NCI-H2081 treated with DMSO at 0.1 percent for 48 hours (cell line): Measurements from ENCODE around the gene PODXL.
"Not testable (repeated sequence)": the region's sequence is repeated elsewhere in the genome, so short reads cannot be mapped to it uniquely, and the experiment has no call there.

Source experiments
- DNase-seq: peaks from one replicate; lab custom pipeline; 2025; lab: John Stamatoyannopoulos, UW

The PODXL gene

GRCh38 chr7:131509781-131510180 lies 46.6 kb downstream of the PODXL start:
- no peak for DNase-seq

DNA sequence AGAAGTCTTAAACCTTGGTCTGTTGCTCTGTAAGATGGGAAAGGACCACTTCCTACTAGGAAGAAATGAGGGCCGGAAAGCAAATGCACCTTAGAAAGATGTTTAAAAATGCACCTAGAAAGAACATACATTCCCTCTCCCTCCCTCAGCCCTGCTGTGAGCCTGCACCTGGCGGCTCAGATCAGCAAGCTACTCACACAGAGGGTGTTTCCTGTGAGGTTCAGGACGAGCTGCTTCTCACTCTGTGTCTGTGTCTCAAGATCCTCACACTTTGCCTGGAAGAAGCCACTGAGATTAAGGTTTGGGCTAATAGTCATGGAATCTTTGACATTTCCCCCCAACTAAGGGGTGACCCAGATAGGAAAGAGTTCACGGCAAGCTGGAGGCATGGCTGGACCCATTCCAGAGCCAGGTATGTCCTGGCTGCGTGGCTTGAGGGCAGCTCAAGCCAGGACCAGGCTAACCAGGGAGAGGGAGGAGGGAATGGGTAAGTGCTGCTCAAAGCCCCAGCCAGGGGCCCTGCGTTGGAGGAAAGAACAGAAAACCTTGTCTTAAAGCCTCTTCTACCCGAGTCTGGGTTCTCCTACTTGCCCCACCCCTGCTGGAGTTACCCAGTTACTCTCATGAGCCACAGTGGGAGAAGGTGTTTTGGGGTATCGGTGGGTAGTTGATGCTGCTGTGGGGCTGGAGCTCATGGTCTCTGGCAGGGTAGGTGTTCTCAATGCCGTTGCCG lies 47.5 kb downstream of the PODXL start:
- no peak for DNase-seq

GRCh38 chr7:131507592-131508331 lies 48.7 kb downstream of the PODXL start:
- no peak for DNase-seq

DNA sequence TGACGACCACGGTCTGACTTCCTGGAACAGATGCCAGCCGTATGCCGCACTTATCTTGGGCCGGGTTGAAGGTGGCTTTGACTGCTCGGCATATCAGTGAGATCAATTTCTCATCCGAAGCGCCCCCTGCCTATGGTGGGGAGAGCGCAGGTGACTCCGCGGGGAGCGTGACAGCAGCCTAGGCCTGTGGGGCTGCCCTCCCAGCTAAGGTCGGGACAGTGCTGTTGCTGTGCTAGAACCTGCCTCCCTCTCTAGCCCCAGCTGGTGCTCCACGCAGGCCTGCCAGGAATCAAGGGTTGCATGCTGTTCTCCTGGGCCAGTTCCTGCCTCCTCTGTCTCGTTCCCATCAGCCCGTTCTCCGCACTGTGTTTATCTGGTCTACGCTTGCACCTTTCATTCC lies 49.8 kb downstream of the PODXL start:
- DNase-seq: no peak

- DNase-seq: no peak
These were observed 50.5 kb downstream of the PODXL start for GRCh38 chr7:131505636-131506557.

- not testable (repeated sequence) for DNase-seq
These were observed 51.3 kb downstream of the PODXL start for GRCh38 chr7:131505037-131505620.

DNA sequence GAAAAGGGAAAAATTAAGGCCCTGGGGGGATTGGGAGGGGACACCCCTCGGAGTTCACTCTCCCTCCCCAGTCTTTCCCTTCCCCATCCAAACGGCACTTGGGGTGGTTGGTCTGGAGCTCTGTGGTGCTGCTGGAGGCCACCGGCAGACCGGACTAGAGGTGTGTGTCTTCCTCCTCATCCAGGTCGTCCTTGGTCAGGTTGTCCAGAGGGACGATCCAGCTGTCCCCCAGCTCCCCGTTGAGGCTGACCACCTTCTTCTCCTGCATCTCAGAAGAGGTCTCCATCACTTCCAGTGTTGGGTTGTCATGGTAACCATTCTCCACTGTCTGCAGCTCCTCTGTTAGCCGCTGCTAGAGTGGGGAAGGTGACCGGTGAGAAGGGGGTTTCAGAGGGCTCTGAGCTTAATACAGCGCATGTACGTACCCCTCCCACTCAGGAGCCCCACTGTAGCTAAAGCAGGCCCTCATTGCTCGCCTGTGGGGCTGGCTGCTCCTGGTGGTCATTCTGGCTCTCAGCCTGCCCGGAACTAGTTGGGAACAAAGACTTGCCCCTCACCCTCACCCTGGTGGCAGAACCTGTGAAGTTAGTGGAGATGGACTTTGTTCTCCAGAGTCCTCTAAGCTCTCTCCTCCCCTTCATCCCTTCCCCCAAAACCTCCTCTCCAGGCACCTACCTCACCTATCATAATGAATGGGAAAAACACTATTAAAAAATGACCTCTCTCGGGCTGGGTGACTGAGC lies 52.1 kb downstream of the PODXL start:
- DNase-seq: no peak

DNA sequence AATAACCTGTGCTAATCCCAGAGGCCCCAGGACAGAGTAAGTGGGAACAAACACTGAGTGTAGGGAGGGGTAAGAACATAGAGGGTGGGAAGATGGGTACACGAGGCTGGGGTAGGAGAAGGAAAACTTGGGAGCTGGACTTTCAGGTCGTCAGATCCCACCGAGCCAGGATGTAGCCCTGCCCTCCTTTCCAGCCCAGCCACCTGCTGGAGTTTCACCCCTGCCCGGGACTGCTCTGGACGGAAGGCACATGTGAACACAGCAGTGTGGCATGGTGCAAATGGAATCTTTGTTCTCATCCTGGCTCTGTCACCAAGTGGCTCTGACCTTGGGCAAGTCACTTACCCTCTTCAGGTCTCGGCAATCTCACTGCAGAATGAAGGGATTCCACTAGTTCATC lies 52.8 kb downstream of the PODXL start:
- DNase-seq: no peak

DNA sequence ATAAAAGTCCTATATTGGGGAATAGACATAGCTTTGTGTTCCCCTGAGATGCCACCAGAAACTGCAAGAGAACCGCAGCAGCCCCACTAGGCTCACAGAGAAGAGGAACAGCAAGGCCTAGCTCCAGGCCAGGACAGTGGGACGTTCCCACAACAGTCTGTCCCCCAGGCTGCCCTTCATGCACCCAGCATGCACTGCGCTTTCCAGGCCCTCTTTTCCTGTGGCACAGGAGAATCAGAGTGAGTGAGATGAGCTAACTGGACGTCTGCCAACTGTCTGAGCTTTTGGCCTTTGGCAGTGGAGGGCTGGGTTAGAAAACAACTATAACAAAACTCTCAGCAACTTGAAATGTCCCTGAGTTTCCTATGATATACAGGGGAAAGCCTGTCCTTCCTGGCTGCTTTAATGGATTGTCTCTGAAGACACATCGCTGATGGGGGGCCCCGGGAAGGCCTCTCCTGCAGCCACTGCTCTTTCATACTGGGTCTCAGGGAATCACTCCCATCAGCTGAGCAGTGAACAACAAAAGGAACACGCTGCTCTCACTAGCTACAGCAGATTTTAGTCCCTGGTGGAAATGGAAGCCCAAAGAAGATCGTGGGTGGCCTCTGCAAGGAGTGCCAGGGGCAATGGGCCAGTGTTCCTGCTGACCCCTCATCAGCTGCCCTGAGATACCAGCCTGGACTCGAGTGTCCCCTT lies 53.5 kb downstream of the PODXL start:
- DNase-seq: no peak

DNA sequence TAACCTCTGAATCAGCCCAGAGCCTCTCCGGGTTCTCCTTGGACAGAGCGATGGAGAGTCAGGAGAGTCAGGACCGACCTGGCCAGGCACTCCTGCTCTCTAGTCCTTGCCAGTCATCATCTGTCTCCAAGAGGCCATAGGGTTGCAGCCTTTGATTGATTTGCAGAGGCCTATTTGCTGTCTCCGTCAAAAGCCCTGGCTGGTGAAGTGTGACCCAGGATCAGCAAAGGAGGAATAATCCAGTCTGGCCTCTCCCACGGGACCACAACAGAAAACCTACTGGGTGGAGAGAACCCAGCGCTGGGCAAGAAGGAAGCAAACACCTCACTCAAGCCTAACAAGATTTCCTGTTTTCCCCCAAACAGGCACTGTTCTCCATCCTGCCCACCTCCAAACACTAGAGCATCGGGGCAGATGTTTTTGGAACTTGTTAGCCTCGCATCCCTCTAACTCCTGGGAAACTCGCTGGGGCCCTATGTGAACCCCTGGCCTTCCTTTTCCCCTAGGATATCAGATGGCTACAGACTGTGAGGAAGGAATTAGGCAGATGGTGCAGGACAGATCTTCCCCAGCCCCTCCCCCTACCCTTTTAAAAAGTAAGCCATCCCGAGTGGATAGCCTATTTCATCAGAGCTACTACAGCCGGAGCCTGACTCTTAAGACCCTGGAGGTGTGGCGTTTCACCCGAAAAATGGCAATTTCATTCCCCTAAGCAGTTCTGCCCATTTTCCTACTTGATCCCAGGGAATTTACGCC lies 54.3 kb downstream of the PODXL start:
- DNase-seq: no peak

- no peak for DNase-seq
These were observed 55.0 kb downstream of the PODXL start for GRCh38 chr7:131501422-131501821.

DNA sequence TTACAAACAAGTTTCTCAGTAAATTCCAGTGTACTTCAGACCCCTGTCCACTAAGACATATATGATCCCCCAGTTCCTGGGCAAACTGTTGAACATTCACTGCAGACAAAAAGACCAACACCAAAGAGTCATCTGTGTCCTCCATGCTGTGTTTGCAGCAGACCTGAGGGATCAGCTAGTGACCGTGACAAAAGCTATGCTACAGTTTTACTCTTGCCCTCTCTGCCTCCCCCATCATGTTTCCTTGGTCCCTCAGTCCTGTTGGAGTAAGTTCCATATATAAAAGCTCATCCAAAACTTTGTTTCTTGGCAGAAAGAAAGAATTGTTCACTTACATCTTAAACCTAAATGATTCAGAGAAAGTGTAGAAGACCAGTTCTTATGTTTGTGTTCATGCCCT lies 56.1 kb downstream of the PODXL start:
- DNase-seq: no peak

DNA sequence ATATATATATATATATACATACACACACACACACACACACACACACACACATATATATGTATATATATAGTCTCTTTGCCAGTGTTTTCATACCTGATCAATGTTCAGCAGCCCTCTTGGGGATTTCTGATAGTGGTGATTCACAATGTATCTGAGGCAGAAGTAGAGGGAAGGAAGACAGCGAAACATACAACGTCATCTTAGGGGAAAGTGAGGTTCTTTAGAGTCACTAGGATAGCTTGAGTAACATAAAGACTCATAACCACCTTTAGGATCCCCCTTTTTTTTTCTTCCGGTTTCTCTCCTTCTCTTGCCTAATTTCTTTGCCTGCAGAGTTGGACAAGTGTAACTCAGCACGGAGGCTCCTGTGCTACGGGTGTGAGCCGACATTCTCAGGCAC lies 56.6 kb downstream of the PODXL start:
- DNase-seq: no peak

DNA sequence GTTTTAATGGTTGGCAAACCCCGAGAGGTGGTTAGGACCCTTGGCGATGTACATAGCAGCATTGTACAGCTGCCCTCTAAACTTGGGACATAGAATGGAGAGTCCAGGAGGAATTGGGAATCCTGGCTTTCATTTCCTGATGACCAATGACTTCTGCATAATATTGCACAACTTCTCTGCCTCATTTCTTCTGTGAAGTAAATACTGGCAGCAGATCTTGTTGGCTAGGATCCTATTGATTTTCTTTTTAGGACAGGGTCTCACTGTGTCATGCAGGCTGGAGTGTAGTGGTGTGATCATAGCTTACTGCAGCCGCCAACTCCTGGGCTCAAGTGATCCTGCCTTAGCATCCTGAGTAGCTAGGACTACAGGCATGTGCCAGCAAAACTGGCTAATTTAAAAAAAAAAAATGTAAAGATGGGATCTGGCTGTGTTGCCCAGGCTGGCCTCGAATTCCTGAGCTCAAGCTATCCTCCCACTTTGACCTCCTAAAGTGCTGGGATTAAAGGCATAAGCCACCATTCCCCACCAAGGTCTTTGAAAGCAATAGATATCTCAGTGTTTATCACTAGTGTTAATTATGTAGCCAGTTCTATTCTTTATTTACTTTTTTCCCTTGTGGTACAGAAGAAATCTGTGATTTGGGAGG lies 58.1 kb downstream of the PODXL start:
- DNase-seq: no peak

GRCh38 chr7:131497454-131497853 lies 59.0 kb downstream of the PODXL start:
- DNase-seq: no peak

- DNase-seq: no peak
These were observed 60.5 kb downstream of the PODXL start for GRCh38 chr7:131495669-131496498.

GRCh38 chr7:131494182-131494581 lies 62.2 kb downstream of the PODXL start:
- DNase-seq: no peak

DNA sequence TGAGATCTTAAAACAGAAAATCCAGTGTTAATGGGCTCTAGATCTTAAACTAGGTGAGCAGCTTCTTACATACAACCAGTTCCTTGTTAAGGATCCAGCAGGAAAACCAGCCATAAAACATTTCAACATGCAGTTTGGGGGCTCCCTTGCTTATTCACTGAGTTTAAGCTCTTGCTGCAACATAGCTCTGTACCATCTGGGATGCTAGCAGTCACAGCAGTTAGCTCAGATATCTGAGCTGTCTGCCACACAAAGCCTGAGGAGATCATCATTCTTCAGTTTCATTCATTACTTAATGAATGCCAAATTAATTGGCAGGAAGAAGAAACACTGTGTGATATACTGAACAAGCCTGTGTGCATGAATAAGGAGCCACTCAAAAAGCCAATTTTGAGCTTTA lies 62.8 kb downstream of the PODXL start:
- DNase-seq: no peak

DNA sequence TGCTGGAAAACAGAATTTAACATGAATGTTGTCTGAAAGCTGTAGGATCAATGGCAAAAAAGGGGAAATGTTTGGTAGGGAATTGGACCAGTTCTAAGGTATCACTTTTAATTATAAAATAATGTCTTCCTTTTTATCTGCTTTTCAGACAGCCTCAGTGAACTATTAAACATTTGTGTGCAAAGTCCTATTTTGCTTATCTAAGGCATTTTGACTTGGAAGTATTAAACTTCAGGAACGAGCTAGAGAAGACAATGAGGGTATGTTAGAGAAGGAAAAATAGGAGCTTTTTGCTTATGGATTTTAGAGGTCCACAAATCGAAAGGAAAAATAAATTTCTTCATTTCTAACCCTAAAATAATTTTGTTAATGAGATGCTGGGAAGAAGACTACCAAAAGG lies 63.3 kb downstream of the PODXL start:
- no peak for DNase-seq
